ENCODE measurements around the gene SPTBN1.

Gene SPTBN1

DNA sequence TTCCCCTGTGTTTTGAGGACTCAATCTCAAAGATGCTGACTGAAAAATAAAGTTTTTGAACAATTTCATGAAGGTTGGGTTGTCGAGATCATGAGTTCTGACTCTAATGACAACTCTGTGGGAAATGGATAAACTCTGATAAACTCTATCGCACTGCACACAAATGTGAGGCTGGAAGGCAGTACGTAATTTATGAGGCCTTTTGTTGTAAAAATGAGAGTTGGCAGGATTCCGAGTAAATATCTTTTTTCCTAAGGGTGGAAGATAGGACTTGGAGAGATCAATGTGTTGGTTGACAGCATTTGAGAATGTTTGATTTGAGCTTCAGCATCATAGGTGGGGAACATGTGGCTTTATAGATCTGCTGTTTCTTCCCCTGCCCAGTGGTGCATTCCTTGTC, 90.4 kb downstream of the SPTBN1 start:
- DNase-seq, result no peak
- H3K4me1 ChIP-seq (ENCODE audit: control insufficient read depth, insufficient read depth, low read length, poor library complexity, severe bottlenecking), result no peaks in the 10 kb centered on the region
- no peaks in the 10 kb centered on the region for H3K9me3 ChIP-seq (ENCODE audit: control insufficient read depth, low read length)
- H3K27me3 ChIP-seq (replicated peaks; ENCODE audit: control insufficient read depth, insufficient read depth, low read length, poor library complexity, severe bottlenecking), result no peaks in the 10 kb centered on the region
- no peak overlapping the region for H3K27ac ChIP-seq (ENCODE audit: insufficient read depth, low read length, poor library complexity, severe bottlenecking)
- H3K36me3 ChIP-seq (ENCODE audit: control insufficient read depth, insufficient read depth, low read length), result no peaks in the 10 kb centered on the region
- no peak overlapping the region for H3K4me3 ChIP-seq (ENCODE audit: insufficient read depth, low read depth, low read length, poor library complexity, severe bottlenecking)

DNA sequence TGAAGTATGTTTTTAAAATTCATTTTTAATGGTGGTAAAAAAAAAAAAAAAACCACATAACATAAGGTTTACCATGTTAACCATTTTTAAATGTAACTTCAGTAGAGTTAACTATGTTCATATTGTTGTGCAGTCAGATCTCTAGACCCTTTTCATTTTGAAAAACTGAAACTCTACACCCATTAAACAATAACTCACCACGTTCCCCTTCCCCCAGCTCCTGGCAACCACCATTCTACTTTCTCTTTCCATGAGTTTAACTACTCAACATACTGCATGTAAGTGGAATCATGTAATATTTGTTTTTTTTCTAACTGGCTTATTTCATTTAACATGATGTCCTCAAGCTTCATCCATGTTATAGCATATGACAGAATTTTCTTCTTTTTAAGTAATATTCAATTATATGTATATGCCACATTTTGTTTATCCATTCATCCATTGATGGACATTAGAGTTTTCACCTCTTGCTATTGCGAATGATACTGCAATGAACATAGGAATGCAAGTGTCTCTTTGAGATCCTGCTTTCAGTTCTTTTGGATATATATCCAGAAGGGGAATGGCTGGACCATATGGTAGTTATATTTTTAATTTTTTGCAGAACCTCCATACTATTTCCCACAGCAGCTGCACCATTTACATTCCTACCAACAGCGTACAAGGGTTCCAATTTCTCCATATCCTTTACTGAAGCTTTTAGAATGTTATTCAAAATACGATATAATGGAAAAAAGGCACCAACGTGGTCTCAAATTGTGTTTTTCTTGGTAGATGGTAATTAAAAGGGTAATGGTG, 91.0 kb downstream of the SPTBN1 start:
- no peak for DNase-seq
- no peak overlapping the region for H3K27ac ChIP-seq (ENCODE audit: insufficient read depth, low read length, poor library complexity, severe bottlenecking)
- no peaks in the 10 kb centered on the region for H3K36me3 ChIP-seq (ENCODE audit: control insufficient read depth, insufficient read depth, low read length)
- no peaks in the 10 kb centered on the region for H3K4me1 ChIP-seq (ENCODE audit: control insufficient read depth, insufficient read depth, low read length, poor library complexity, severe bottlenecking)
- H3K27me3 ChIP-seq (replicated peaks; ENCODE audit: control insufficient read depth, insufficient read depth, low read length, poor library complexity, severe bottlenecking), result no peaks in the 10 kb centered on the region
- no peaks in the 10 kb centered on the region for H3K9me3 ChIP-seq (ENCODE audit: control insufficient read depth, low read length)
- no peak overlapping the region for H3K4me3 ChIP-seq (ENCODE audit: insufficient read depth, low read depth, low read length, poor library complexity, severe bottlenecking)

DNA sequence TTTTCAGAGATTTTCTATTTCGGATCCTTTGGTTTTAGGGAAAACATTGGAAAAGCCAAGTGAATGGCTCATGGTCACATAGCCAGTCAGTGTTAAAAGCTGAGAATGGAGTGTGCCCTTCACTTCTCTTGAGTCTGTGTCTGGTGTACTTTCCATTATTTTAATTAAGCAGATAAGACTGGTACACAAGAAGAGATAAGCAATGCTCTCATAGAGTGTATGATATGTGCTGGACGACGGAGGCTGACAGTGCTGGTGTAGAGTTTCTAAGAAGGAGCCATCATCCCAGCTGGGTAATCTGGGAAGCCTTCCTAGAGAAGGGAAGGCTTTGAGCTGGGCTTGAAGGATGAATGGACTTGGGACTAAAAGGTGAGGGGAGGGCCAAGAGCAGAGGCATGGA, 93.3 kb downstream of the SPTBN1 start:
- no peak overlapping the region for H3K27ac ChIP-seq (ENCODE audit: insufficient read depth, low read length, poor library complexity, severe bottlenecking)
- H3K27me3 ChIP-seq (replicated peaks; ENCODE audit: control insufficient read depth, insufficient read depth, low read length, poor library complexity, severe bottlenecking), result no peaks in the 10 kb centered on the region
- H3K36me3 ChIP-seq (ENCODE audit: control insufficient read depth, insufficient read depth, low read length), result no peaks in the 10 kb centered on the region
- DNase-seq, result no peak
- no peaks in the 10 kb centered on the region for H3K9me3 ChIP-seq (ENCODE audit: control insufficient read depth, low read length)
- H3K4me1 ChIP-seq (ENCODE audit: control insufficient read depth, insufficient read depth, low read length, poor library complexity, severe bottlenecking), result no peaks in the 10 kb centered on the region
- H3K4me3 ChIP-seq (ENCODE audit: insufficient read depth, low read depth, low read length, poor library complexity, severe bottlenecking), result no peak overlapping the region

DNA sequence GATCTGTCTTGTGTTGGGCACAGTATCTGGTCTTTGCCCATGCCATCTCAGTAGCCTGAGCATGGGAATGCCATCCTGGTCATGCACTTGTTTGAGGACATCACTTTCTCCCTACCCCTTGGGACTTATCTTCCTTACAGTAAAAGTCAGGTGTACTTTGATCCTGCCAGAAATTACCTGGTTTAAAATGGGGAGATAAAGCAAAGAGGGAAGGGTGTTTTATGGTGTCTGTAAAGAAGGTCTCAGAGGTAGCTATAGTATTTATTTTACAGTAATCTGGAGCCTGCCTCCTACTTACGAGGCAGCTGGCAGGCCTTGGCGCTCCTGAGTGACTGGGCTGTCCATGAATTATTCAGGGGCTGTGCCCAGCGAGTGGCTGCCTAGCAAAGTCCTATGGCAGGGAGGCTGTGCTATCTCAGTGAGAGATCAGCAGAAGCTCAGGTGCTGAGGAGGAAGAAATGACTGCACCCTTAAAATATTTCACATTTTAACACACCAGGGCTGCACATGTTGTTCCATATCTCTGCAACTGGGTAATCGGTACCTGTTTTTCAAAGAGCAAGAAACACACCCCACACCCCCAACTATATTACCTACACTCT, 93.9 kb downstream of the SPTBN1 start:
- no peaks in the 10 kb centered on the region for H3K9me3 ChIP-seq (ENCODE audit: control insufficient read depth, low read length)
- DNase-seq, result no peak
- no peaks in the 10 kb centered on the region for H3K4me1 ChIP-seq (ENCODE audit: control insufficient read depth, insufficient read depth, low read length, poor library complexity, severe bottlenecking)
- H3K4me3 ChIP-seq (ENCODE audit: insufficient read depth, low read depth, low read length, poor library complexity, severe bottlenecking), result no peak overlapping the region
- H3K36me3 ChIP-seq (ENCODE audit: control insufficient read depth, insufficient read depth, low read length), result no peaks in the 10 kb centered on the region
- H3K27ac ChIP-seq (ENCODE audit: insufficient read depth, low read length, poor library complexity, severe bottlenecking), result no peak overlapping the region
- H3K27me3 ChIP-seq (replicated peaks; ENCODE audit: control insufficient read depth, insufficient read depth, low read length, poor library complexity, severe bottlenecking), result no peaks in the 10 kb centered on the region

DNA sequence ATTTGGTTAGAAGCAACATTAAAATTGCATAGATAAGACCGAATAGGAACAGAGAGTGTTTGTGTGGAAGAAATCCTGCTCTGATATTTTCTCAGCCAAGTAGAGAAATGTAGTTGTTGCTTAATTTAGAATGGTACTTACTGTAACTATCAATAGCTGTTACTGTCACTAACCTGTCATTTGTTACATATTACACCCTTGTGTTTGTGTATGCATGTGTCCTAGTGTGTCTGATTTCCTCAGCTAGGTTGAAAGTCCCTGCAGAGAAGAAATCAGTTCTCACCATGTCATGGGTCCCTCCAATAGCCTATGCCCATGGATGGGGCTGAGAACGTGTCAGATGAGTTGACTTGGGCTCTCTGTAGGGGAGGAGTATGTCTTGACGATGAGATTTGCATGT, 94.4 kb downstream of the SPTBN1 start:
- H3K9me3 ChIP-seq (ENCODE audit: control insufficient read depth, low read length), result no peaks in the 10 kb centered on the region
- H3K36me3 ChIP-seq (ENCODE audit: control insufficient read depth, insufficient read depth, low read length), result no peaks in the 10 kb centered on the region
- no peaks in the 10 kb centered on the region for H3K27me3 ChIP-seq (replicated peaks; ENCODE audit: control insufficient read depth, insufficient read depth, low read length, poor library complexity, severe bottlenecking)
- H3K27ac ChIP-seq (ENCODE audit: insufficient read depth, low read length, poor library complexity, severe bottlenecking), result no peak overlapping the region
- no peaks in the 10 kb centered on the region for H3K4me1 ChIP-seq (ENCODE audit: control insufficient read depth, insufficient read depth, low read length, poor library complexity, severe bottlenecking)
- H3K4me3 ChIP-seq (ENCODE audit: insufficient read depth, low read depth, low read length, poor library complexity, severe bottlenecking), result no peak overlapping the region
- DNase-seq, result no peak

DNA sequence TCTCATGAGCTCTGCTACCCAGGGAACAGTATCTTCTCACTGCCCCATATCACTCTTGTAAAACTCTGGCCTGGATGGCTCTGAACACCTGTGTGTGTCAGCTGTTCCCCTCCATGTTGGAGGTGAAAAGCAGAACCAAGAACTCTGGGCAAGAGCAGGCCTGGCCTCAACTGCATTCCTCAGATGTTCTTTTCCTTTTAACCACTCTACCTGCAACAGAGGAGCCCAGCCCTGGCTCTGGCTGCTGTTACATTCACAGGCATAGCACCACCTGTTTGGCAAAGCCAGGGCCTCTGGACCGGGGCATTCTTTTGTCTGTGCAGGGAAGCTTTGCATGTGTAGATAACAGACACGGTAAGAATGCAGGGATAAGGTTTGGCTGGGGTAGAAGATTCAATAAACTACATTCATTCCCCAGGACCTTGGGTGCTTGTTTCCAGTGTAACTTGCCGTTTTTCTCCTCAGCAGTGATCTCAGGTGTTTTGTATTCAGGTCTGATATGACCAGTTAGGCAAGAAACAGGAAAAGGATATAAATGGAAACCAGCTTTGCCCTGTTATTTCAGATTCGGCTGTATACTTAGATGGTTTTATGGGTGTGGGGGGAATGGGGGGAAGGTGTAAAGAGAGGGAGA, 95.1 kb downstream of the SPTBN1 start:
- Histone ChIP-seq H3K27ac (ENCODE audit: insufficient read depth, low read length, poor library complexity, severe bottlenecking) (no peak overlapping the region), H3K9me3 (ENCODE audit: control insufficient read depth, low read length) (no peaks in the 10 kb centered on the region), H3K27me3 (replicated peaks; ENCODE audit: control insufficient read depth, insufficient read depth, low read length, poor library complexity, severe bottlenecking) (no peaks in the 10 kb centered on the region), H3K4me1 (ENCODE audit: control insufficient read depth, insufficient read depth, low read length, poor library complexity, severe bottlenecking) (no peaks in the 10 kb centered on the region), H3K36me3 (ENCODE audit: control insufficient read depth, insufficient read depth, low read length) (no peaks in the 10 kb centered on the region), H3K4me3 (ENCODE audit: insufficient read depth, low read depth, low read length, poor library complexity, severe bottlenecking) (no peak overlapping the region)
- DNase-seq, result no peak

DNA sequence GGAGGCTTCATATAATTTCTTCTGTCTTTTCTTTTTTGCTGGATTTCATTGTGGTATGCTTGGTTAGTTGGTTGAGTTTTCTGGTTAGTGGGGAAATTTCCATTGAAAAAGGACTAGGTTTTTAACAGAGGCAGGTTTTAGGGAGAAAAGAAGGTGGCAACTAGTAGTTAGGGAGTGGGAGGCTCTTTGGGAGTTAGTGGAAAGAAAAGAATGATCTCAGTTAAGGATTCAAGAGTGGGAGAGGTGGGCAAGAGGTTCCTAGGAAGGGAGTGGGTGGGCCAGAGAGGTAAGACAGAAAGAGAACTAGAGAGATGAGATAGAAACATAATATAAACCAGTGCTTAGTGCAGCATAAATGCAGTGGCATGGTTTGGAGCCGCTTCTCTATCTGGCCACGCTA, 96.9 kb downstream of the SPTBN1 start:
- no peak overlapping the region for H3K4me3 ChIP-seq (ENCODE audit: insufficient read depth, low read depth, low read length, poor library complexity, severe bottlenecking)
- H3K36me3 ChIP-seq (ENCODE audit: control insufficient read depth, insufficient read depth, low read length), result no peaks in the 10 kb centered on the region
- no peaks in the 10 kb centered on the region for H3K27me3 ChIP-seq (replicated peaks; ENCODE audit: control insufficient read depth, insufficient read depth, low read length, poor library complexity, severe bottlenecking)
- H3K27ac ChIP-seq (ENCODE audit: insufficient read depth, low read length, poor library complexity, severe bottlenecking), result no peak overlapping the region
- no peaks in the 10 kb centered on the region for H3K4me1 ChIP-seq (ENCODE audit: control insufficient read depth, insufficient read depth, low read length, poor library complexity, severe bottlenecking)
- no peak for DNase-seq
- H3K9me3 ChIP-seq (ENCODE audit: control insufficient read depth, low read length), result no peaks in the 10 kb centered on the region

DNA sequence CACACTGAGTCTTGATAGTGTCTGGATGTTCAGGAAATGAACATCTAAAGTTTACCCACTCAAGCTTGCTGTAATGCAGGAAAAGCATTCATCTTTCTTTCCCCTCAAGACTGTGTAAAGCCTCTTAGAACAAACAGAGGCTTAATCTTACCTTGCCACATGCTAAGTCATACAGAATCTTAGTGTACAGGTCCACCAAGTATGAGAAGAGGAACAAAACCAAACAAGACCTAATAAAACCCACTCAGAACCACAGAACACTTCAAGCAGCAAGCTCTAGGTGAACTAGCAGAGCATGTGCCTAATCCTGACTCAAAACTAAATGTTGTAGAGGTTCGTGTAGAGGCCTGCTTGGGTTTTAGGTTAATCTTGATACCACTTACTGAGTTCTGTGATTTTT, 97.6 kb downstream of the SPTBN1 start:
- H3K27ac ChIP-seq (ENCODE audit: insufficient read depth, low read length, poor library complexity, severe bottlenecking), result no peak overlapping the region
- no peaks in the 10 kb centered on the region for H3K9me3 ChIP-seq (ENCODE audit: control insufficient read depth, low read length)
- no peaks in the 10 kb centered on the region for H3K36me3 ChIP-seq (ENCODE audit: control insufficient read depth, insufficient read depth, low read length)
- H3K4me3 ChIP-seq (ENCODE audit: insufficient read depth, low read depth, low read length, poor library complexity, severe bottlenecking), result no peak overlapping the region
- H3K27me3 ChIP-seq (replicated peaks; ENCODE audit: control insufficient read depth, insufficient read depth, low read length, poor library complexity, severe bottlenecking), result no peaks in the 10 kb centered on the region
- DNase-seq, result no peak
- H3K4me1 ChIP-seq (ENCODE audit: control insufficient read depth, insufficient read depth, low read length, poor library complexity, severe bottlenecking), result no peaks in the 10 kb centered on the region

DNA sequence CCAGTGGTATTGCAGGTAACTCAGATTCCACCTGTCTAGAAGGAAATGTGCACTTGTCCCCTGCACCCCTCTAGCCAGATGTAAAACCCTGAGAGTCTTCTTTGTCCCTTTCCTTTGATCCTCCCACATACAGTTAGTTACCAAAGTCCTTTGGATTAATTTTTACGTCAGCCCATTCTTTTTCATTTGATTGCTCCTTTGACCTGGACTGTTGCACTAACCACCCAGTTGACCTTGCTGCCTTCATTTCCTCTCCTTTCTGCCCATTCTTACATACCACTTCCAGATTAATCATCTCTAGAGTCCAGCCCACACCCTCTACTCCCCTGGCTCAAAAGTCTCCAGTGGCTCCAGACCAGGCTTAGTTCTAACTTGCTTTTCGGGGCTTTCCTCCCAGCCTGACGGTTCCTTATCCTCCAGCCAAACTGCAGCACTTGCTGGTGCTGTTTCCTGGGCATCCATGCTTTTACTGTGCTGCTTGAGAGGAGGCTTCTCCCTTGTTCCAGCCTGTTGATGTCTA, 99.3 kb downstream of the SPTBN1 start:
- Histone ChIP-seq H3K9me3 (ENCODE audit: control insufficient read depth, low read length) (no peaks in the 10 kb centered on the region), H3K36me3 (ENCODE audit: control insufficient read depth, insufficient read depth, low read length) (no peaks in the 10 kb centered on the region), H3K4me1 (ENCODE audit: control insufficient read depth, insufficient read depth, low read length, poor library complexity, severe bottlenecking) (no peaks in the 10 kb centered on the region), H3K27ac (ENCODE audit: insufficient read depth, low read length, poor library complexity, severe bottlenecking) (no peak overlapping the region), H3K4me3 (ENCODE audit: insufficient read depth, low read depth, low read length, poor library complexity, severe bottlenecking) (no peak overlapping the region), H3K27me3 (replicated peaks; ENCODE audit: control insufficient read depth, insufficient read depth, low read length, poor library complexity, severe bottlenecking) (no peaks in the 10 kb centered on the region)
- no peak for DNase-seq

DNA sequence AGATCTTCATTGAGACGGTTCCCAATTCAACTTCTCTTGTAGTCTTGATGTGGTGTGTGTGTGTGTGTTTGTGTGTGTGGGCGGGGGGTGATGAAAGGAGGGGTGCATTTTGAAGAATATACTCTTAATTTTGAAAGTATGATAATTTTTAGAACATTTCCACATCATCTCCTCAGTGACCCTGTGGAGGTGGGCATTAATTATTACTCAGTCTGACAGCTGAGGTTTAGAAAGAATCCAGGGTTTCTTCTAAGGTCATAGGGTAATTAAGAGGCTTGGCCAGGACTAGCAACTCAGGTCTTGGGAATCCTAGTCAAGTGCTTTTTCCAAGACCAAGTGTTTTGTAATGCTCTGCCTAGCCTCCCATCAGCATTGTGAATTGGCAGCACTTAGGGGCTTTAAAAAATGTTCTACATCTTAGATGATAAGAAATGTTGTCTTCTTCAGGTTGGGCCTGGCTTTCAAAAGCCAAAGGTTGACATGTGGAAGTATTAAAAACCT, 100.5 kb downstream of the SPTBN1 start:
- Histone ChIP-seq H3K4me3 (ENCODE audit: insufficient read depth, low read depth, low read length, poor library complexity, severe bottlenecking) (no peak overlapping the region), H3K27me3 (replicated peaks; ENCODE audit: control insufficient read depth, insufficient read depth, low read length, poor library complexity, severe bottlenecking) (no peaks in the 10 kb centered on the region), H3K36me3 (ENCODE audit: control insufficient read depth, insufficient read depth, low read length) (no peaks in the 10 kb centered on the region), H3K4me1 (ENCODE audit: control insufficient read depth, insufficient read depth, low read length, poor library complexity, severe bottlenecking) (no peaks in the 10 kb centered on the region), H3K27ac (ENCODE audit: insufficient read depth, low read length, poor library complexity, severe bottlenecking) (no peak overlapping the region), H3K9me3 (ENCODE audit: control insufficient read depth, low read length) (no peaks in the 10 kb centered on the region)
- no peak for DNase-seq

Measured in effector memory CD4-positive, alpha-beta T cell (primary cell).